HG03432 (cell line): ENCODE measurements around the gene TP63.

Source experiments
- ATAC-seq: cut with Tn5 transposase; IDR thresholded peaks from one replicate; pipeline ENCODE4 v1.9.1; 2021; ENCODE audit warnings: mild to moderate bottlenecking, moderate library complexity; ENCODE audit not compliant: unreplicated experiment

Gene TP63

DNA sequence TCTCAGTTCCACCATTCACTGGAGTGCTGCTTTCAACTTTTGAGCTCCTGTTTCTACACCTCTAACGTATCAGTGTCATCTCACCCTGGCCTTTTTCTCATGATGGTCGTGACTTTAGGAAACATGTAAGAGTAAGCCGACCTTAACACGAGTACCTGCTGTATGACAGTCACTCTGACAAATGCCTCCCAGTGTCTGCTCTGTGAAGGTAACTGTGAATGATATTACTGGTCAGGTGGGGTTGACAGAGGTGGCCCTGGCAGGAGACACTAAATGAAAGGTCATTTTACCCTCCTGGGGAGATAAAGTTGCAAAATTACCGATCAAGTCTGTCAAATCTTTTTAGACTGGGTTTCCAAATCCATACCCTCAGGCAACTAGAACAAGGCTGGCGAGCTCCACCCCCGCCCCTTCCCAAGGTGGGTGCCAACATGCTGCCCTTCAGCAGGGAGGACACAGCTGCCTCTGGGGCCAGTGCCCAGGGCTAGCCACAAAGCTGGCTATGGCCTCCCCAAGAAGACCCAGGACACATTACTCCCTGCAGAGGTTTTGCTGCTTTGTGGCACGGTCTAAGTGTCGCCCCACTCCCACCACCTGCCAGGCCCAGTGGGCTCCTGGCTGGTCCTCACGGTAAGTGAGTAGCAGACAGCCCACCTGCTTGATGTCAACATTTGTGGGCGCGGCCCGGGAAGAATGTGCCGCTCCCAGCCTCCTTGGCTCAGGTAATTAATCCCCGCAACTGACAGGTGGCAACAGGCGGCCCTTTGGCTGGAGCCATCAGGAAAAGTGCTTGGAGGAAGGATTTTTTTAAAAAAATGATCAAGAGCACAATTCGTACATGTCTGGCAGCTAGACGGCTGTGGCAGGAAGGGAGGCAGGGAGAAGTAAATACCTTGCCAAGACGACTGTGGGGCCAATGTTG is 211.8 kb downstream of the TP63 start:
- no peak for ATAC-seq

DNA sequence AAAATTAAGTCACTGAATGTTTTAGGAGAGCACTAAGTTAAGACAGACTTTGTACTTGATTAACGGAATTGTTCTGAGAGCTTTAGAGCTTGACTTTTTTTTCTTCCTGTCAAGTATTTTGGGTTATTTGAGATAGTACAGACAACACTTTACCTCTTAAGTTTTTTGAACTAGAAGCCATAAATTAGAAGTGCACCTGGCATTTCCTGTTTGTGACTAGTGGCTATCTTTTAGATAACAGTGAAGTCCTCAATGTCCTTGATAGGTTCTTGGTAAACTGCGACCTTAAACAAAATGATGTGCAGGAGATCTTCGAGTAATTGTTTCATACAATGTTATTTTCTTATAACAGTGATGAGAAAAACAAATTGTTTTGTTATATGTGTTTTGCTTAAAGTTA is 213.9 kb downstream of the TP63 start:
- ATAC-seq: no peak

DNA sequence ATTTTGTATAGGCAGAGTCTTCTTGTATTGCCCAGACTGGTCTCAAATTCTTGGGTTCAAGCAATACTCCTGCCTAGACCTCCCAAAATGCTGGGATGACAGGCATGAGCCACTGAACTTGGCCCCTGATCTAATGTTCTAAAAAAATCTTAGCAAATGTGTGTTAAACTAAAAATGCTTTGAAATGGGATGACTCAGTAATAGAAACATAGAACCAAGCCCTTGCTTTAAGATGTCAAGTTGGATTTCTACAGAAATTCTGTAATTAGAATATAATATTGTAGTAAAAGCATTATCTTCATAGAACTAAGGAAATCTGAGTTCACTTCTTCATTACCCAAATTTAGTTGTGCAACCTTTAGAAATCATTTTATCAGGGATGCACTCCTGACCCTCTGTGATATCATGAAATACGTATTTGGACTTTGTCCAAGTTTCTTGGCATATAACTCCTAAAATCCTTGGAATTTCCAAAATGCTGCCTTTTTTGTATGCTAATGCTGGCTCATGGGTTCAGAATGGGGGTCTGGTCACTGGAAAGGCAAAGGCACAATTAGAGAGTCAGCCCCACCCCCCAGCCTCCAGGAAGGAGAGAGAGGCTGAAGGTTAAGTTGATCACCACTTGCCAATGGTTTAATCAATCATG is 217.3 kb downstream of the TP63 start:
- ATAC-seq: no peak

DNA sequence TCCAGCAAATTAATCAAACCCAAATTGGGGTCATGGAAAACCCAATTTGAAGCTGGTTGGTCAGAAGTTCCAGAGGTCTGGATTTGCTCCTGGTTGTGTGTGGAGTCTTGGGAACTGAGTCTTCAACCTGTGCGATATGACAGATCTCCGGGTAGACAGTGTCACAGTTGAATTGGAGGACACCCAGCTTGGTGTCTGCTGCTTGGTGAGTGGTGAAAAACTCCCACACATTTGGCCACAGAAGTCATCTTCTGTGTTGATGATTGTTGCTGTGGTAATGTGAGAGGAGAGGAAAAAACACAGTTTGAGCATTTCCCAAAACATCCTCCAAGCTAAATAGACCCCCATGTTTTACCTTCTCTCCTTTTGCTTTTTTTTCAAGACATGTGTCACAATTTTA is 218.1 kb downstream of the TP63 start:
- no peak for ATAC-seq

DNA sequence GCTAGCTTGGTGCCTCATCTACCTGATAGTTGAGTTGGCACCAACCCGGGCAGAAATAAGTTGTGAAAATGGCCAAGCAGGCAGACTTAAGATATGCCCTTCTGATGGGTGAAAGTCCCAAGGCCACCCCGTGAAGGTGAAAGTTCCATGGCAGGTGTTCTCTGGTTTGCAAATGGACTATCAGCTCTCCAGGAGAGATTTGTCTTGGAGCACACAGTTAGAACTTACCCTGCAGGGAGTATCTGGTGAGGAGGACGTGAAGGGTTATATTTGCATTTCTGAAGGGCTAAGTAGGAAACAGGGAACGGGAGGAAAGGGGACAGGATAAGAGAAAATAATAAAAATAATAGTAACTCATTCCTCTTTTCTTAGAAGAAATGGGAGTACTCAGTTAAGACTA is 220.5 kb downstream of the TP63 start:
- ATAC-seq: no peak

DNA sequence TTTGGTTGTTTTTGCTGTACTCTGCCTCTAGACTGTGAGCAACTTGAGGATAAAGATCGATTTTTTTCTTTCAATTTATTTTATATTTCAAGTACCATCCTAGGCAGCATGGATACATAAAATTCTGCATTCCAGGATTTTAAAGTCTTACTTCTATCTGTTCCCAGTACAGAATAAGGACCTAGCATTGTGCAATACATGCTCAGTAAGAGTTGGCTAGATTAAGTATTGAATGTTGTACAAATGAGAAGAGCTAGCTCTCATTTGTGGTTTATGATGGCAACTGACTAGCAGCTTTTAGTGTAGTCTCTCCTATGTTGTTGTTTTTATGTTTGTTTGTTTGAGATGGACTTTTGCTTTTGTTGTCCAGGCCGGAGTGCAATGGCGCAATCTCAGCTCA is 222.7 kb downstream of the TP63 start:
- no peak for ATAC-seq

DNA sequence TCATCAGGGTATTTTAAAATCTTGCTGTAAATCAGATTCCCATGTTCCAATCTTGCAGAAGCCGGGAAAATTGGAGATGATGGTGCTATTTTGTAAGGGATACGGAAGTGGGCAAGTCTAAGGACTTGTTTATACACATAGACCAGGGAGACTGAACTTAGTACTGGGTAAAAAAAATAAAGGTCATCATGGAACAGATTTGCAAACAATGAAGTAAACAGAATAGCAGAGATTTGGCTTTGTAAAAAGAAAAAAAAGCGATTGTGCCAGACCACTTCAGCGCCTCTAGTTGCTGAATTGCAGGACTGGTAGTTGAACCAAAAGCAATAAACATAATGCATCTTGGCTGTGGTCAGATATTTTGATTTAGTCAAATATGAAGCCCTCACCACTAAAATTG is 229.1 kb downstream of the TP63 start:
- no peak for ATAC-seq

DNA sequence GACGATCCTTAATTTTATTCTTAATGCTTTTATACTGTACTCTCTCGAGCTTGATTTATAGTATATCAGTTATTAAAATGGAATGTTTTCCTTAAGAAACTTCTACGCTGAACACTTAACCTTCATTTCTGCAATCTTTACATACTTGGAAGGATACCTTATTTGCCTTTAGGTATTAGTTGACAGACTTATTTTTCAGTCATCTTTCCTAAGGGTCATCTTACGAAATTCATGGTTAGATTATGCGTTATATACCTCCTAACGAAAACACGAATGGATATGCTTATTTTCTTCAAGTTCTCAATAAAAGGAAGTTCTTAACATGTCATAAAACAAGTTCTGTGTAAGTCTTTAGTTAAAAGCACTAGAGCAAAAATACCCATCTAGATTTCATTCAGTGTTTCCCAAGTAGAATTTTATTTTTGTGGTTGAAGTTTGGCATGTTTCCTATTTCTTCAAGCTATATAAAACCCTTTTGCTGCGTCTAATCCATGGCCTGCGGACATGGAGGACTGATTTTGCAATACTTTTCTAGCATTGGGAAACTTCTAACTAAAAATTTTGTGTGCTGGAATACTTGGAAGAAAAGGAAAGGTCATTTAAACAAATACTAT is 231.3 kb downstream of the TP63 start:
- no peak for ATAC-seq

DNA sequence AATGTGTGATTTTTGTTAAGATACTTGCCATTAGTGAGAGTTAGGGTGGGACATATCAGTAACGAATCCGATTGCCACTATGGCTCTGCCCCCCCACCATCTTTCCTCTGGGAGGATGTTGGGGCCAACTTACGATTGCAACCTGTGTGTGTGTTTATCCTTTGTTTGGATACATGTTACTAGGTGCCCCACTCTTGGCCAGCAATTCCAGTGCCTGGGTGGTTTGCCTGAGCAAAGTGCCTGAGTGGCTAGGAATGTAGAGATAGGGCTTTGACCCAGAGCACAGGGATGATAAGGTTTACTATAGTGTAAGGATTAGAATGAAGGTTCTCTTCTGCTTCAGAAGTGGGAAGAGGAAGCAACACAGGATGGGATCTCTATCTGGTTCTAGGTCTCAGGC is 231.8 kb downstream of the TP63 start:
- ATAC-seq: no peak

DNA sequence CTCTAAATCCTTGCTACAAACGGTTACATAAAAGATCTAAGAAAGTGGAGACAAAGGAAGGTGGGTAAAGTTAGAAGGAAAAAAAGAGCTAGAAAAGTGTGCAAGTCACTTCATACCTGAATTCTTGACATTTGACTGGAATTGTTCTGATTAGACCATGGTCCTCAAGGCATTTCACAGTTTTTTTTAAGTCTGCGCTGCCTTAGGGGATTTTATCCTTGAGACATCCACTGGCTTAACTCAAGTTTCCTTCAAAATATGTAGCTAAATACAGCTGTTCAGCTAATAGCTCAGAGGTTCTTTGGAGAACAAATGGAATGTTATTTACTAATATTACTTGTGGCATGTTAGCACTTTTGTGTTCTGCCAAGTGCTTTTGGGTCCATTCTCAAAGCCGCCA is 236.9 kb downstream of the TP63 start:
- ATAC-seq: no peak

DNA sequence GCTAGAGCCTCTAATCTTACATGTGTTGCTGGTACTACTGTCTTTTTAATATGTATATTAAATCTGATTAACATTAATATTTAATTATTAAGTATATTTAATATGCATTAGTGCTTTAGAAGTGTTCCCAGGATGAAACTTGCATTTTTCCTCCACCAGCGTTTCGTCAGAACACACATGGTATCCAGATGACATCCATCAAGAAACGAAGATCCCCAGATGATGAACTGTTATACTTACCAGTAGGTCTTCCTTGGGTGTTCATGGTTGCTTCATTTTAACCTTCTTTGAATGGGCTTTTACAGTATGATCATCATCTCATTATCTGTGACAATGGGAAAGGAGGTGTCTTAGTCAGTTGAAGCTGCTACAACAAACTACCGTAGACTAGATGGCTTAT is 238.0 kb downstream of the TP63 start:
- no peak for ATAC-seq

DNA sequence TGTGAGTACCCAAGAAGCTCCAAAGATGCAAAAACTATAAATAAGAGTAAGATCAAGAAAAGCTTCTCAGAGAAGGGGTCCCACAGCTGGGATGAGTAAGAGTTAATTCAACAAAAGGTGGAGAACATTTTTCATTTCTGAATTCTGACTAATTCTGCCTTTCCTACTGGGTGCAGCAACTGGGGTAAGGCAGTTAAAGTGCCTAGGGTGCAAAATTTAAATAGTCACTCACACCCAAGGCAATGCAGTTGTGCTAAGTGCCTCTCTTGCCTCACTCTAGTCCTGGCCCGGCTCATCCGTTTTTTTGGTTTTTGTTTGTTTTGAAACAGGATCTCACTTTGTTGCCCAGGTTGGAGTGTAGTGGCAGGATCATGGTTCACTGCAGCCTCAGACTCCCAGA is 240.2 kb downstream of the TP63 start:
- ATAC-seq: no peak

DNA sequence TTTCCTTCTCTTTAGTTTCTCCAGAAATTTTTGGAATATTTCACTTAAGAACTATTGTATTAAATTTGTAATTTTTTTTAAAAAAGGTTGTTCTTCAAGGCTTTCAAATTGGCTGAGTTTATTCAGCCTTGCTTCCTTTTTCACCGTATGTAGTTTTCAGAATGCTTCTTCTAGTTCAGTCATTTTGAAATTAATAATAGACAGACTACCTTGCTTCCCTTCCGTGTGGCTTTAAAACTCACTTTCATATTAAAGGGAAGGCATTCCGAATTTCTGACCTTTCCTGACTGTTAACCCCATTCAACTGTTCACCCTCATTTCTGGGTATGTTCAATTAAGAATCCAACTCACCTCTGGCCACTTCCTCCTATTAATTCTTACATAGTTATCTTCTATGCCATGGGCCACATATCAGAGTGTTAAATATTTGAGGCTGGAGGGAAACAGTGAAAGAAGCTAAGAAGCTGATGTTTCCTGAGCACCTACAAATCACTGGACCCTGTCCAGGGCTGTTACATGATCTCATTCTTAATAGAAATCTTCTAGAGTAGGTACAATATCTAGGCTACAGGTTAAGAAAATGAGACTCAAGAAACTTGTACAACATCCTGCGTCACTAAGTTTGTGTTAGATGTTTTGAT is 252.0 kb downstream of the TP63 start:
- peak; percentile 83 for ATAC-seq

DNA sequence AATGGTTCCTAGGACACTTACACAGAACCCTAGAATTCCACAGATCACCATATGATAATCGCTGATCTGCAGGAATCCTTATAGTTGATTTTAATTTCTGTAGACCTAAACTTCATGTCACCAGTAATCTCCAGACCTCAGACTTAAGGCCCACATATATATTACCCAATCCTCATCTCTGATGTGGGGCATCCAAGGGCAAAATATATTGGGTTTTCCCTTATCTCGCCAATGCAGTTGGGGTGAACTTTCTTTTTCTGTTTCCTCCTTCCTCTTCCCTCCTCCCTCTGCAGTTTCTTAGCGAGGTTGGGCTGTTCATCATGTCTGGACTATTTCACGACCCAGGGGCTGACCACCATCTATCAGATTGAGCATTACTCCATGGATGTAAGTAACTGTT is 259.3 kb downstream of the TP63 start:
- ATAC-seq: no peak

DNA sequence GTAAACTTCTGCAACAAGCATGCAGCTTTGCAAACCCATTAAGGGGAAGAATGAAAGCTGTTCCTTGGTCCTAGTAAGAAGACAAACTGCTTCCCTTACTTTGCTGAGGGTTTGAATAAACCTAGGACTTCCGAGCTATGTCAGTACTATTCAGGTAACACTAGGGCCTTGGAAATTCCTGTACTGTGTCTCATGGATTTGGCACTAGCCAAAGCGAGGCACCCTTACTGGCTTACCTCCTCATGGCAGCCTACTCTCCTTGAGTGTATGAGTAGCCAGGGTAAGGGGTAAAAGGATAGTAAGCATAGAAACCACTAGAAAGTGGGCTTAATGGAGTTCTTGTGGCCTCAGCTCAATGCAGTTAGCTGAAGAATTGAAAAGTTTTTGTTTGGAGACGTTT is 265.3 kb downstream of the TP63 start:
- ATAC-seq: no peak

DNA sequence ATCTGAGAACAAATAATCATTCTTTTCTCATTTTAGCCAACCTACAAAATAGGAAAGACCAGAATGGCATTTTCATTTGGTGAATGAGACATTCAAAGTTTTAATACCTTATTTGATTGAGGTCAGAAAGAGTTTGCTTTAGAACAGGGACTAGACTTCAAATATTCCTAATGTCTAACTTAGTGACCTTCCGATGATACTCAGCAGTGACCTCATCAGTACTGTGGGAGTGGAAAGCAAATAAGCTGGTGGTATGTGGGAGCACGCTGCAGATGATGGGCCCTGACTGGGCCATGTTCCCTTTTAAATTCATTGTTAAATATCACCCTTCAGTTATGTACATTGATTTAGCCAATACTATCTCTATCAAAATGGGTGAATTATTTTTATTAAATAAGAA is 266.2 kb downstream of the TP63 start:
- ATAC-seq: no peak

DNA sequence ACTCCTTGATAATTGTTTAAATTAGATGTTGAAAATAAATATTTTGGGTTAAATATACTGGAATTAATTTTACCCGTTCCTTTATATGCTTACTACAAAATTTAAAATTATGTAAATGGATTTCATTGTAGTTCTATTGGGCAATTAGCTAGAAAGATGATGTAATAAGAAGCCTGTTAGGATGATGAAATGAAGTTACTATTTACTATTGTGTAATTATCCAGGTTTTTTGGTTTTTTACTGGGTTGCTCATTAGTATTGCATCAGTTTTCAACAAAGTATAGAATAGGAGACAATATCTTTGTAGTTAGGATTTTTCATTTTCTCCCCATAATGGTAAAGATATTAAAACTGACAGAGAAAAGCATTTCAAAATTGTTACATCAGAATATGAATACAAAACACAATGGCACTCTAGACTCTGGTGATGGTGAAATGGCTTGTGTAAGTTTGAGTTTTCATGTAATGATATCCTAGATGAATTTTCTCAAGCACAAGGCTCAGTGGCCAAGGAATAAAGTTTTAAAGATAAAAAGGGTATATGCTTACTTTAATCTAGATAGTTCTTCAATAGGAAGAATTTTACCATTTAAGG is 267.5 kb downstream of the TP63 start:
- no peak for ATAC-seq

DNA sequence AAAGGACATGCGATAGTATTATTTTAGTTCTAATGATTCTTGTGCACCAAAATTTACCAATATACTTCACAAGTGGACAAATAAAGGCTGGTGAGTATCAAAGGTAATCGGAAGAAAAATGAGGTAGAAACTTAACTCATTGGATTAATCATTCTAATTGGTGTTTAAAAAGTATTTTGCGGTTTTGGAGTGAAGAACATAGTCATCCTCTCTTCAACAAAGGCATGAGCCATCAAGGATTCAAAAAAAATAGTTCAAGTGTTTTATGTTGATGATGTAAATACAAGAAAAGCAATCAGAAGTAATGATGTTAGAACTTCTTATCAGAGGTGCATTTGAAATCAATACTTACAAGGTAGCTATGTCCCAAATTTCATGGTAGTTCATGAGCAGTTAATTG is 268.0 kb downstream of the TP63 start:
- no peak for ATAC-seq

DNA sequence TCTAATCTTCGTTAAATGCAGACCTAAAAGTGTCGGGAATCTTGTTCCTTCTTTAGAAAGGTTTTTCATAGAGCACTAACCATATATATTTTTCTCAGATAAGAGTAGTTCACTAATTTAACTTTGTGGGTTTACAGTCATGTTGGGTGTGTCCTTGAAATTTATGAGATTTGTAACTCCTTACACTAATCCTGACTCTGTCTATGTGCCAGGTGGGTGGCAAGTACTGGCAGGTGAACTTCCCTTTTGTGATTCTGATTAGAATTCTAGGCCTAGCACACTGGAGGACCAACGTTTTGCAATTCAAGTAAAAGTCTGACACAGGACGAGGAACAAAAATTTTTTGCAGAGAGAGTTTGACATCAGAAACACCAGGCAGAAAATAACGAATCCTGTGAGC is 269.4 kb downstream of the TP63 start:
- ATAC-seq: no peak

DNA sequence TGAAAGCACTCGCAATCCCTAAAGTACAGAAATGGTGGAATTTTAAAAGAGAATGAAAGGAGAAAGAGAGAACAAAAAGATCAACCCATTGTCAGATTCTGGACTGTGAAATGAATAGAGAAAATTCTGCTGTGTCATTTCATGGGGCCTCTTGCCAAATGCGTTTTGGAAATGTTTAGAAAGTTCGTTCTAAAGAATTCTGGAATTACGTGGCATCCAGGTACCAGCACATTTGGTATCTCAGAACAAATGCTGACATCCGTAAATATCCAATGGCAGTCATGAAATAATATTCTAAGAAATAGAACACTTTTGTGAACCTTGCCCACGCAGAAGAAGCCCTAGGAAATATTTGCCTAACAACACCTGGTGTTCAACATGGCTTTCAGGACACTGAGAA is 270.3 kb downstream of the TP63 start:
- no peak for ATAC-seq
